IMR-90 (cell line): ENCODE measurements around the gene SRBD1. TPM values are rescaled to one million over a fixed set of nuclear protein-coding genes. Genes with fewer than 3 reads are reported as not detected.

Experiments
- ATAC-seq: fragments of 200-7000 bp; cut with Tn5 transposase; 2 replicates; pipeline ENCODE4 v1.9.1; 2020; ENCODE audit warnings: low read depth, mild to moderate bottlenecking, moderate library complexity
- BruUV-seq: library from RNA; stranded (reverse); fragments of 400-500 nt; replicated peaks from 2 replicates; lab custom pipeline; 2021; lab: Mats Ljungman, UMichigan
- CTCF ChIA-PET: fragments of 300-600 bp; formaldehyde crosslinking; extraction: SDS; loops from one replicate; lab custom pipeline; 2021; ENCODE audit warnings: antibody characterized with exemption; lab: Yijun Ruan, JAX
- POLR2A ChIA-PET: fragments of 300-600 bp; sonication (Branson Sonifier 250); formaldehyde crosslinking; loops from one replicate; lab custom pipeline; 2022; ENCODE audit warnings: antibody characterized with exemption; ENCODE audit not compliant: unreplicated experiment; lab: Charles Lee
- DNase-seq: peaks from one replicate; pipeline ENCODE4 v3.0.0; 2013
- H2AFZ ChIP-seq: replicated peaks from 2 replicates; pipeline ENCODE3; 2013; ENCODE audit warnings: low read length, mild to moderate bottlenecking; ENCODE audit not compliant: poor library complexity
- H2AK5ac ChIP-seq: 2 replicates; pipeline ENCODE4 v1.6.1; 2013; ENCODE audit warnings: low read depth, low read length, inconsistent platforms
- H2AK9ac ChIP-seq: replicated peaks from 2 replicates; pipeline ENCODE3; 2013; ENCODE audit warnings: mild to moderate bottlenecking, low read depth, low read length, moderate library complexity; ENCODE audit not compliant: poor library complexity
- H2BK120ac ChIP-seq: 2 replicates; pipeline ENCODE4 v1.6.1; 2013; ENCODE audit warnings: low read depth, low read length, inconsistent platforms
- H2BK15ac ChIP-seq: 3 replicates; pipeline ENCODE4 v1.6.1; 2013; ENCODE audit warnings: low read depth, low read length, inconsistent platforms
- H2BK20ac ChIP-seq: 2 replicates; pipeline ENCODE4 v1.6.1; 2013; ENCODE audit warnings: low read depth, mild to moderate bottlenecking, inconsistent platforms, low read length, moderate library complexity
- H2BK5ac ChIP-seq: 2 replicates; pipeline ENCODE4 v1.6.1; 2013; ENCODE audit warnings: mild to moderate bottlenecking, low read depth, low read length, inconsistent platforms; ENCODE audit not compliant: poor library complexity, severe bottlenecking
- H3K14ac ChIP-seq: replicated peaks from 2 replicates; pipeline ENCODE4 v1.6.1; 2013; ENCODE audit warnings: low read depth, low read length, inconsistent platforms
- H3K18ac ChIP-seq: 2 replicates; pipeline ENCODE4 v1.6.1; 2013; ENCODE audit warnings: low read depth, low read length, control low read depth
- H3K23ac ChIP-seq: 2 replicates; pipeline ENCODE4 v1.6.1; 2013; ENCODE audit warnings: low read depth, low read length, inconsistent platforms
- H3K27ac ChIP-seq: 2 replicates; pipeline ENCODE4 v1.5.1; 2013; ENCODE audit warnings: mild to moderate bottlenecking, control low read depth, low read length; ENCODE audit not compliant: insufficient read depth
- H3K27me3 ChIP-seq: 2 replicates; pipeline ENCODE4 v1.6.1; 2013; ENCODE audit warnings: low read length; ENCODE audit not compliant: control insufficient read depth, insufficient read depth
- H3K36me3 ChIP-seq: 2 replicates; pipeline ENCODE4 v1.6.1; 2013; ENCODE audit warnings: low read length, mixed read lengths; ENCODE audit not compliant: control insufficient read depth, insufficient read depth
- H3K4ac ChIP-seq: 2 replicates; pipeline ENCODE4 v1.6.1; 2013; ENCODE audit warnings: low read depth, low read length, inconsistent platforms
- H3K4me1 ChIP-seq: 2 replicates; pipeline ENCODE4 v1.6.1; 2013; ENCODE audit warnings: low read length, mixed read lengths; ENCODE audit not compliant: control insufficient read depth, insufficient read depth
- H3K4me2 ChIP-seq: 2 replicates; pipeline ENCODE4 v1.6.1; 2013; ENCODE audit warnings: low read depth, mild to moderate bottlenecking, control low read depth, low read length, moderate library complexity
- H3K4me3 ChIP-seq: 2 replicates; pipeline ENCODE4 v1.5.1; 2013; ENCODE audit warnings: low read depth, mild to moderate bottlenecking, control low read depth, low read length, moderate library complexity; ENCODE audit not compliant: insufficient read depth
- H3K56ac ChIP-seq: 2 replicates; pipeline ENCODE4 v1.6.1; 2013; ENCODE audit warnings: low read length, inconsistent platforms; ENCODE audit not compliant: insufficient read depth; ENCODE audit errors: extremely low read depth
- H3K79me1 ChIP-seq, 2 experiments: 2 replicates each; pipeline ENCODE4 v1.6.1; 2013; ENCODE audit warnings: low read length in 2 of 2, inconsistent platforms in 1 of 2, low read depth in 1 of 2
- H3K9ac ChIP-seq: 2 replicates; pipeline ENCODE4 v1.6.1; 2013; ENCODE audit warnings: low read depth, low read length, control low read depth
- H3K9me1 ChIP-seq: 2 replicates; pipeline ENCODE4 v1.6.1; 2013; ENCODE audit warnings: low read length, inconsistent platforms; ENCODE audit not compliant: insufficient read depth
- H3K9me3 ChIP-seq: 2 replicates; pipeline ENCODE4 v1.6.1; 2013; ENCODE audit warnings: low read length; ENCODE audit not compliant: control insufficient read depth, insufficient read depth
- H4K20me1 ChIP-seq: 2 replicates; pipeline ENCODE4 v1.6.1; 2013; ENCODE audit warnings: low read length, inconsistent platforms; ENCODE audit not compliant: insufficient read depth
- H4K5ac ChIP-seq: 2 replicates; pipeline ENCODE4 v1.6.1; 2013; ENCODE audit warnings: mild to moderate bottlenecking, low read depth, low read length, control low read depth
- H4K8ac ChIP-seq, 2 experiments: 2 replicates each; pipeline ENCODE4 v1.6.1; 2013; ENCODE audit warnings: low read depth in 2 of 2, low read length in 2 of 2, control low read depth in 1 of 2, inconsistent platforms in 1 of 2
- H4K91ac ChIP-seq: 2 replicates; pipeline ENCODE4 v1.6.1; 2013; ENCODE audit warnings: low read depth, low read length, inconsistent platforms; ENCODE audit not compliant: insufficient read depth
- BHLHE40 ChIP-seq: fragments of 150-350 bp; IDR thresholded peaks from 2 replicates; pipeline ENCODE4 v1.6.1; 2016; ENCODE audit warnings: mild to moderate bottlenecking, low read depth, low read length
- USF2 ChIP-seq: fragments of 150-350 bp; IDR thresholded peaks from 2 replicates; pipeline ENCODE4 v1.6.1; 2017; ENCODE audit warnings: mild to moderate bottlenecking, antibody characterized with exemption, low read length, low read depth
- WGBS, 2 experiments: methylation state at CpG; one replicate each; pipeline versions ENCODE4 v1.1.5 to v1.1.7; 2013; ENCODE audit warnings: missing lambda C conversion rate in 2 of 2; ENCODE audit not compliant: insufficient read length in 1 of 2; ENCODE audit errors: extremely low coverage in 2 of 2; 5-methylcytosine and 5-hydroxymethylcytosine counted together
- dilution Hi-C: fragments of 300-500 bp; cut with HindIII; formaldehyde crosslinking; loops from one replicate; pipeline ENCODE4 v1.14.3; 2018; ENCODE audit warnings: low sequenced_read_pairs; ENCODE audit not compliant: unreplicated experiment
- in situ Hi-C: fragments of 300-500 bp; cut with MboI; formaldehyde crosslinking; loops from 3 replicates; pipeline ENCODE4 v1.14.3; 2019; ENCODE audit warnings: low sequenced_read_pairs, inconsistent platforms, mixed read lengths
- intact Hi-C: fragments of 100-400 bp; cut with micrococcal nuclease; formaldehyde crosslinking; loops from 2 replicates; pipeline ENCODE4 v1.10.0; 2022
- polyA plus RNA-seq, 3 experiments: library from polyadenylated mRNA; depleted of rRNA; stranded (reverse); fragments of >200 nt; gene quantifications; 2 replicates each; pipeline ENCODE4 v1.2.3, GENCODE V29; 2012; ENCODE audit warnings: low replicate concordance in 1 of 3
- total RNA-seq: library from RNA; depleted of rRNA; stranded (reverse); fragments of >200 nt; gene quantifications from 2 replicates; pipeline ENCODE4 v1.2.3, GENCODE V29; 2012

Gene SRBD1
- total and polyA plus RNA-seq, 2 of the 4 experiments (the other 2 are of a cell fraction): 3.5 to 14.7 TPM

GRCh38 chr2:45344071-45344470 lies 267.0 kb downstream of the SRBD1 start:
- dilution Hi-C loops: no loop called here
- Histone ChIP-seq H3K36me3 (no peaks in the 10 kb centered on the region), H3K4ac (no peak overlapping the region), H3K27me3 (peaks cover 32% of the 10 kb centered on the region), H2AK9ac (no peak overlapping the region), H4K8ac (no peak overlapping the region), H2BK15ac (no peak overlapping the region), H3K56ac (no peak overlapping the region), H2BK20ac (no peak overlapping the region), H3K14ac (no peak overlapping the region), H2BK120ac (no peak overlapping the region), H3K9me1 (0 out of 2 replicates have a peak, but pooled peaks cover 3% of the 10 kb centered on the region), H3K9me3 (no peaks in the 10 kb centered on the region; the same call in 1 of the 2 replicates), H2AFZ (no peak overlapping the region), H3K79me1 (no peaks in the 10 kb centered on the region), H4K20me1 (no peaks in the 10 kb centered on the region), H3K23ac (no peak overlapping the region), H3K18ac (no peak overlapping the region), H4K5ac (no peak overlapping the region), H3K9ac (no peak overlapping the region), H3K4me2 (no peak overlapping the region), H3K4me3 (no peak overlapping the region), H3K4me1 (no peaks in the 10 kb centered on the region), H4K91ac (no peak overlapping the region), H2BK5ac (no peak overlapping the region), H3K27ac (no peak overlapping the region), H2AK5ac (no peak overlapping the region)
- POLR2A ChIA-PET: no interaction called here
- CTCF ChIA-PET: no interaction called here
- 98% methylated on average over 6 of the region's 9 CpGs; no CpG with 5 or more reads in 1 of the 2 experiments for WGBS, 2 experiments
- no TSS peak for BruUV-seq
- intact Hi-C loops: no loop called here
- ATAC-seq (no peak), DNase-seq (no peak)
- in situ Hi-C loops: no loop called here
- TF ChIP-seq USF2 (no peak), BHLHE40 (no peak)
